HG02885 (cell line): ENCODE results near the gene BBC3.
"Not testable (repeated sequence)": the region's sequence is repeated elsewhere in the genome, so short reads cannot be mapped to it uniquely, and the experiment has no call there.

Experiments used
- ATAC-seq: cut with Tn5 transposase; IDR thresholded peaks from one replicate; pipeline ENCODE4 v1.9.1; 2021; ENCODE audit warnings: mild to moderate bottlenecking; ENCODE audit not compliant: unreplicated experiment, poor library complexity

The BBC3 gene

GRCh38 chr19:47258895-47259555 is 28.0 kb upstream of the BBC3 start:
- no peak for ATAC-seq

DNA sequence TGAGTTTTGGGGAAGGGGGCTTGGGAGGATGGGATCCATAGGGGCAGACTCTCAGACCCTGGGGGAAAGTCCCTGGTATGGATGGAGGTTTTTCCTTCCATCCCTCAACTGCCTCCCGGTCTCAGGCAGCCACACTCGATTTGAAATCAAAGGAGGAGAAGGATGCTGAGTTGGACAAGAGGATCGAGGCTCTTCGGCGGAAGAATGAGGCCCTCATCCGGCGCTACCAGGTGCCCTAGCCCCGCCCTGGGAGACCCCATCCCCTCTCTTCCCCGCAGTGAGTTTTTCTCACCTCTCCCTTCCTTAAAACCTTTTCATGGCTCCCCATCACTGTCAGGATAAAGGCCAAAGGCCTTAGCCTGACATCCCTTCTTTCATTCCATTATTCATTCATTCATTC is 27.4 kb upstream of the BBC3 start:
- no peak for ATAC-seq

- ATAC-seq: no peak
Measured at GRCh38 chr19:47257411-47258169, 26.6 kb upstream of the BBC3 start.

DNA sequence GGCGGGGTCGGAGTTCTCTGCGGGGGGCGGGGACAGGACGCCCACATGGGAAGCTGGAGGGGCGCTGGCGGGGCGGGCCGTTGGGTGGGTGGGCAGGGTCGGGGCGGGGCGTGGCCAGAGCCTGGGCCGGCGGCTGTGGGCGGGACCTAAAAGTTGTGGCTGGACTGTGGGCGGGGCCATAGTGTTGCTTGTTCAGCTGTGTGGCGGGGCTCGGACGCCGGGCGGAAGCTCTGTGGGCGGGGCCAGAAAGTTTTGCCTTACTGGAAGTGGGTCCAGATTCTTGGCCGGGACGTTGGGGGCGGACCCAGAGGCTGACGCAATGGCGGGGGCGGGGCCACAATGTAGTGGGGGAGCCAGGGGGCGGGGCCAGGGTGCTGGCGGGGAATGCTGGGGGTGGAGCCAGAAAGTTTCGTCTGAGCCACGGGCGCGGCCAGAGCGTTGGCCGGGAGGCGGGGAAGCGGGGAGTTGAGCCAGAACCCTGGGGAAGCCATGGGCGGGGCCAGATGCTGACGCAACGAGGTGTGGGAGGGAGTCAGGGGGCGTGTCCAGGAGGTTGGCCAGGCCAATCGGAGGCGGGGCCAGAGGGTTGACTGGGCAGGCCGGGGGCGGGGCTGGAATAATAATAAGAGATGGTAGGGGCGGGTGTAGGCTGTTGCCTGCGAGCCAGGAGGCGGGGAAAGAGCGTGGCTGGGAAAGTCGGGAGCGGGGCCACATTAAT is 25.9 kb upstream of the BBC3 start:
- peak; percentile 78 for ATAC-seq

DNA sequence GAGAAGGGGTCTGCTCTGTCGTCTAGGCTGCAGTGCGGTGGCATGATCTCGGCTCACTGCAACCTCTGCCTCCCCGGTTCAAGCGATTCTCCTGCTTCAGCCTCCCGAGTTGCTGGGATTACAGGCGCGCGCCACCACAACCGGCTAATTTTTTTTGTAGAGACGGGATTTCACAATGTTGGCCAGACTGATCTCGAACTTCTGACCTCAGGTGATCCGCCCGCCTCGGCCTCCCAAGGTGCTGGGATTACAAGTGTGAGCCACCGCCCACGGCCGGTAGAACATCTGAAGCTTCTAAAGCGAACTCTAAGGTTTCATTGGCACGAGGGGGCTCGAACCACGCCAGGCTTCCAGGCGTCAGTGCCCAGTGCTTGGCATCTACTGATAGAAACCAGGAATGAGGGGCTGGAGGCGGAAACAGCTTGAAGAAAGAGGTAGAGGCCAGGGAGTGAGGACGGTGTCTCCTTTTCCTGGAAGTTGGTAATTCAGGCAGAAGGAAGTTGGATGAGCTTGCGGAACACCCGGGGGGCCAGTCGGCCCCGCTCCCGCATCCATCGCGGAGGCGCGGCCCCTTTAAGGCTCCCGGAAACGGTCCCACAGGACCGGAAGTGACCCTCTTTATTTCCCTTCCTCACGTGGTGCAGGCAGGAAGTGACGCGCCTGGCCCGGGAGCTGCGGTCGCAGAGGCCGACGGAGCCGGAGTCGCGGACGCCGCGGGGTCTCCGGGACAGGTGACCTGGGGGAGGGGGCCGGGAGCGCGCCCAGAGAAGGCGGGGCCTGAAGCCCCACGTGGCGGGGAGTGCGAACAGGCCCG is 25.1 kb upstream of the BBC3 start, which contains the start of gene CCDC9:
Gene CCDC9 (plus strand): TSS at position 647 of the 814 bp plus-strand sequence. CDS start 1,876 bp downstream, outside the sequence.
- ATAC-seq: peak; percentile 56

- no peak for ATAC-seq
Measured at GRCh38 chr19:47253970-47254369, 23.0 kb upstream of the BBC3 start.

DNA sequence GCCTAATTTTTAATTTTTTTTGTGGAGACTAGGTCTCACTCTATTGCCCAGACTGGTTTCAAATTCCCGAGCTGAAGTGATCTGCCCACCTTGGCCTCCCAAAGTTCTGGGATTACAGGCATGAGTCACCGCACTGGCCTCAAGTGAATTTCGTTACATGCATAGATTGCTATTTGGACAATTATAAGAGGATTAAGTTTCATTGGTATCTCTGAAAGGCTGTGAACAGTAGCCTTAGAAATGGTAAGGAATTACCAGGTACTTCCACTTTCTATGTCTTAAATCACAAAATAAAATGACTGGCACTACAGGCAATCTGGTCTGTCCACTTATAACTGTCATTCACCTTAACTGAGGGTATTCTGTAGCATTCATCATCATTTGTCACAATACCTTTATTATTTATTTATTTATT is 22.5 kb upstream of the BBC3 start:
- ATAC-seq: no peak

DNA sequence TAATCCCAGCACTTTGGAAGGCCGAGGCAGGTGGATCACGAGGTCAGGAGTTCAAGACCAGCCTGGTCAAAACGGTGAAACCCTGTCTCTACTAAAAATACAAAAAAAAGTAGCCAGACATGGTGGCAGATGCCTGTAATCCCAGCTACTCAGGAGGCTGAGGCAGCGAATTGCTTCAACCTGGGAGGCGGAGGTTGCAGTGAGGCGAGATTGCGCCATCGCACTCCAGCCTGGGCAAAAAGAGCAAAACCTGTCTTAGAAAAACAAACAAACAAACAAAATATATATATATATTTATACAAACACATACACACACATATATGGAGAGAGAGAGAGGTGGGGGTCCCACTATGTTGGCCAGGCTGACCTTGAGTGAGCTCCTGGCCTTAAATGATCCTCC is 22.0 kb upstream of the BBC3 start:
- not testable (repeated sequence) for ATAC-seq

GRCh38 chr19:47247308-47247990 is 16.4 kb upstream of the BBC3 start:
- no peak for ATAC-seq

- peak; percentile 64 for ATAC-seq
Measured at GRCh38 chr19:47243776-47244547, 13.0 kb upstream of the BBC3 start.

DNA sequence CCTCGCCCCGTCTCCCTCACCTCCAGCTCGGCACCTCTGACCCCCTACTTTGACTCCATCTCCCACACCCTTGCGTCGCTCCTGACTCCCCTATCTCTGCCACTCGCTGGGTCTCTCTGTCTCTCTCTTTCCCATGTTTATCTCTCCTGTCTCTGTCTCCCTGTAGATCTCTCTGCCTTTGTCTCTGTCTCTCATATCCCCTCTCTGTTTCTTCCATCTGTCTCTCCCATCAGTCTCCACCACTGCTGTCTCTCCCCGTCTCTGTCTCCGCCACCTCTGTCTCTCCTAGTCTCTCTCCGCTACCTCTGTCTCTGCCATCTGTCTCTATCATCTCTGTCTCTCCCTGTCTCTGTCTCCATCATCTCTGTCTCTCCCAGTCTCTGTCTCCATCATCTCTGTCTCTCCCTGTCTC is 12.4 kb upstream of the BBC3 start:
- no peak for ATAC-seq

GRCh38 chr19:47241919-47242577 is 11.0 kb upstream of the BBC3 start:
- no peak for ATAC-seq

DNA sequence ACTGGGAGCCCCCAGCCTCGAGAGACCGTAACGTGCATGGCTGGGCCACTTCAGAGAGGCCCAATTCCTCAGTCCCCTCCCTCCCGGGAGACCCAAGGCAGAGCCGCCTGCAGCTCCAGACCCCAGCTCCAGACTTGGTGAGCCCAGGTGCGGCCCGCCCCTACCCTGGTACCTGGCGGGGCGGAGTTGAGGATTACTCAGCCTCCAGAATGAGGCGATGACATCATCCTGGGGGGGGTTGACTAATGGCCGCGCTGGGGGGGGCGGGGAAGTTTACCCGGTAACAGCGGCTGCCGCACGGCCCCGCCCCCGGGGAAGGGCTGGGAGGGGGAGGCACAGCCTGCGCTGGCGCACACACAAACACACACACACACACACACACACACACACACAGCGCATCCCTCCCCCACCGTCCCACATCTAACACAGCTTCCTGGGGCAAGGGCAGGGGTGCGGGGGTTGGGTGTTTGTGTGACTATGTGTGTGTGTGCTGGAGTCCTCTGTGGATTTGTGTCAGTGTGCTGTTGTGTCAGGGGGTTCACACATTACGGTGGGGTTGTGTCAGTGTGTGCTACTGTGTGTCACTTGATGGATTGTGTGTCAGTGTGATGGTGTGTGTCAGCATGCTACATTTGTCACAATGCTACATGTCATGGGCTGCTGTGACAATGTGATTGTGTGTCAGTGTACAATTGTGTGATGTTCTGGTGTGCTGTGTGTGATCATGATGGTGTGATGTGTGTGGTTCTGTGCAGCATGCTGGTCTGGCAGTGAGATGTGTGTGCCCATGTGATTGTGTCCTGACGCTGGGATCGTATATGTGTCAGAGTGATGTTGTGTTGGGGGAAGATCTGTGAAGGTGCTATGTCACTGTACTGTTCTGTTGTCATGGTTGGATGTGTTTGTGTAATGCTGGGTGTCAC is 10.3 kb upstream of the BBC3 start:
- ATAC-seq: no peak

DNA sequence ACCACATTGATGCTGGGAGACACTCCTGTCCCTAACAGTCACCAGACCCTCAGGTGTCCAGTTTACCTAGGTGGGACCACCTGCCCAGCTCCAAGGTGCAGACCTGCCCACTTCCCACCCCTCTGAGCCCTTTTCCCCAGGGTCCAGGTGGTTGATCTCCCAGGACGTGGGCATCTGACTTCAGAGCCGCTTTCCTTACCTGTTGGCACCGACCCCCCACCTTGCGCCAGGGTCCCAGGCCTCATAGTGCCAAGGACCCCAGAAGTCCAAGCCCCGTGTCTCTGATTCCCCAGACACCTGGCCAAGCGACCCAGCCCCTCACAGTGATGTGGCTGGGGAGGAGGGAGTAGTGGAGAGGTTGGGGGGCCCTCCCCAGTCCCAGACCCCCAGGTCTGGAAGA is 9.6 kb upstream of the BBC3 start:
- no peak for ATAC-seq

GRCh38 chr19:47239610-47240296 is 8.8 kb upstream of the BBC3 start:
- ATAC-seq: no peak

DNA sequence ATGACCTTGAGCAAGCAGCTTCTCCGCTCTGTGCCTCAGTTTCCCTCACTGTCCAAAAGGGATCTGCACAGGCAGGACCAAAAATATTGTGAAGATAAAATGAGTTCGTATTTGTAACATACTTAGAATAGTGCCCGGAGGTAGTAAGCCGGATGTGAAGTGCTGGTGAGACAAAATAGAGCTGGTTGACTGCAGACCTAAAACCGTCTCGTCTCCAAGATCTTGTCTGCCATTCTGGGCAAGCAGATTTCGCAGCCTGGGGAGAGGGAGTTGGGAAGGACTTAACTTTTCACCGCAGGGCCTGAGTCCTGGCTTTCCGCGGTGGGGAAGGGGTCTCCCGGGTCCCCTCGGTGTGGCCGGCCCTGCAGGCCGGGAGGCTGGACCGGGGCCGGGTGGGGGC is 8.2 kb upstream of the BBC3 start:
- no peak for ATAC-seq

DNA sequence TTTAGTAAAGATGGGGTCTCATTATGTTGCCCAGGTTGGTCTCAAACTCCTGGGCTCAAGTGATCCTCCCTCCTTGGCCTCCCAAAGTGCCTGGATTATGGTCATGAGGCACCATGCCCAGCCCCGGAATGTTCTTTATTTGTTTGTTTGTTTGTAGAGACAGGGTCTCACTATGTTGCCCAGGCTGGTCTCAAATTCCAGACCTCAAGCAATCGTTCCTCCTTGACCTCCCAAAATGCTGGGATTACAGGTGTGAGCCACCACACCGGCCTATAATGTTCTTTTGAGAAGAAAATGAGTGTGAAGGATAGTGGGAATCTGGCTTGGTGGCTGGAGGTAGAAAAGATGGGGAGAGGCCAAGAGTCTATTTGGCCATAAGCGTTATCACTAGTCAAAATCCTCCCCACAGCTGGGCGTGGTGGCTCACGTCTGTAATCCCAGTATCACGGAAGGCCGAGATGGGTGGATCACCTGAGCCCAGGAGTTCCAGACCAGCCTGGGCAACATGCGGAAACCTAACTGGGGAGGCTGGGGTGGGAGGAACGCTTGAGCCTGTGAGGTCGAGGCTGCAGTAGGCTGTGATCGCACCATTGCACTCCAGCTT is 5.2 kb upstream of the BBC3 start:
- no peak for ATAC-seq
